Upper lobe of right lung (tissue), 1 donor: ENCODE measurements around the gene PGM2L1. TPM values are rescaled to one million over a fixed set of nuclear protein-coding genes. Genes with fewer than 3 reads are reported as not detected.
"Not testable (repeated sequence)": the region's sequence is repeated elsewhere in the genome, so short reads cannot be mapped to it uniquely, and the experiment has no call there.

Experiments used
- ATAC-seq: fragments of 200-7000 bp; cut with Tn5 transposase; one replicate; pipeline ENCODE4 v1.9.1; 2020; ENCODE audit warnings: mild to moderate bottlenecking, moderate library complexity
- DNase-seq: peaks from one replicate; pipeline ENCODE4 v3.0.0-alpha.2; 2020
- H3K27ac ChIP-seq: fragments of 200-600 bp; one replicate; pipeline ENCODE4 v1.8.0; 2022
- H3K27me3 ChIP-seq: fragments of 200-600 bp; one replicate; pipeline ENCODE4 v1.8.0; 2022; ENCODE audit warnings: mild to moderate bottlenecking
- H3K36me3 ChIP-seq: fragments of 200-600 bp; one replicate; pipeline ENCODE4 v1.8.0; 2022
- H3K4me1 ChIP-seq: fragments of 200-600 bp; one replicate; pipeline ENCODE4 v1.8.0; 2022
- H3K4me3 ChIP-seq: fragments of 200-600 bp; one replicate; pipeline ENCODE4 v1.8.0; 2022; ENCODE audit warnings: mild to moderate bottlenecking
- H3K9me3 ChIP-seq: fragments of 200-600 bp; one replicate; pipeline ENCODE4 v1.8.0; 2022
- intact Hi-C: fragments of 100-400 bp; cut with DNase I; formaldehyde crosslinking; loops from one replicate; pipeline ENCODE4 v1.11.0; 2022
- total RNA-seq: library from RNA; stranded (reverse); fragmentation: NEBNext Ultra II Directional; extraction: Animal tissue kit (Norgen Biotek cat#: 25700); gene quantifications from one replicate; pipeline ENCODE4 v1.2.1, GENCODE V29; 2021
- TF ChIP-seq, protein P1 (sequence below): fragments of 200-600 bp; IDR thresholded peaks from one replicate; pipeline ENCODE4 v1.8.0; 2022; ENCODE audit warnings: antibody characterized with exemption
- donor health status: DM: no; HTN: yes; CAD: no; lungs with severe emphysema.

The PGM2L1 gene
- total RNA-seq, 1 donor from 2014 or later = 5.1 TPM

DNA sequence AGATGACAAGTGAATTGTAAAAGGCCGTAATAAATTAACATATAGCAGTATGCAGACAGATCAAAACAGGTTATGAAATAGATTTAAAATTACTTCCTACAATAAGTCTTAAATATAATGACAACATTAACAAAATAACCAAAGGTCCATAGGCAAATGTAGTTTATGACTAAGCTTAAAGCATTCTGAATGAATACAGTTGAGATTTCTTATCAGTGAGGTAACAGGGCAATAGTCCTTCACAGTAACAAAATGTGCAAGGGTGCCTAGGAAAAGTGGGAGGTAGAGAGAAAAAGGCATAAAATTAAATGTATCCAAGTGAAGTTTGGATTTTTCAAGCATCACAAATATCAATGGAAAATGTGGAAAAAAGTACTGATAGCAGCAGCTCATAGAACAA lies 65.9 kb downstream of the PGM2L1 start:
- no peaks in the 10 kb centered on the region for H3K27me3 ChIP-seq
- DNase-seq (no peak), ATAC-seq (no peak)
- no peaks in the 10 kb centered on the region for H3K9me3 ChIP-seq
- no peaks in the 10 kb centered on the region for H3K36me3 ChIP-seq
- intact Hi-C loops = no loop called here
- no peaks in the 10 kb centered on the region for H3K4me1 ChIP-seq
- no peak overlapping the region for H3K4me3 ChIP-seq
- TF ChIP-seq, protein P1, sequence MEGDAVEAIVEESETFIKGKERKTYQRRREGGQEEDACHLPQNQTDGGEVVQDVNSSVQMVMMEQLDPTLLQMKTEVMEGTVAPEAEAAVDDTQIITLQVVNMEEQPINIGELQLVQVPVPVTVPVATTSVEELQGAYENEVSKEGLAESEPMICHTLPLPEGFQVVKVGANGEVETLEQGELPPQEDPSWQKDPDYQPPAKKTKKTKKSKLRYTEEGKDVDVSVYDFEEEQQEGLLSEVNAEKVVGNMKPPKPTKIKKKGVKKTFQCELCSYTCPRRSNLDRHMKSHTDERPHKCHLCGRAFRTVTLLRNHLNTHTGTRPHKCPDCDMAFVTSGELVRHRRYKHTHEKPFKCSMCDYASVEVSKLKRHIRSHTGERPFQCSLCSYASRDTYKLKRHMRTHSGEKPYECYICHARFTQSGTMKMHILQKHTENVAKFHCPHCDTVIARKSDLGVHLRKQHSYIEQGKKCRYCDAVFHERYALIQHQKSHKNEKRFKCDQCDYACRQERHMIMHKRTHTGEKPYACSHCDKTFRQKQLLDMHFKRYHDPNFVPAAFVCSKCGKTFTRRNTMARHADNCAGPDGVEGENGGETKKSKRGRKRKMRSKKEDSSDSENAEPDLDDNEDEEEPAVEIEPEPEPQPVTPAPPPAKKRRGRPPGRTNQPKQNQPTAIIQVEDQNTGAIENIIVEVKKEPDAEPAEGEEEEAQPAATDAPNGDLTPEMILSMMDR = no peak
- no peak overlapping the region for H3K27ac ChIP-seq

DNA sequence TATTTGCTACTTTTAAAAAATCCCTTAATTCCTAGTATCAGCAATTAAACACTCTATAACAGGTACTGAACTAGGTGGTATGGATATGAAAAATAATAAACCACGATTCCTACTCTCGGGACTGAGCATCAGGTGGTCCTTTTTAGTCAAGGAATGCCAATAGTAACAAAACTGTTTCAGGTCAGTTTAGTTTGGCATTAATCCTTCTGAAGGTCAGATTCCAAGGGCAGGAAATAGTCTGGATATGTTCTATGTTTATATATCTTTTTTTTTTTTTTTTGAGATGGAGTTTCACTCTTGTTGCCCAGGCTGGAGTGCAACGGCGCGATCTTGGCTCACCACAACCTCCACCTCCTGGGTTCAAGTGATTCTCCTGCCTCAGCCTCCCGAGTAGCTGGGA lies 67.2 kb downstream of the PGM2L1 start:
- intact Hi-C loops, H3K4me1 ChIP-seq, H3K4me3 ChIP-seq, H3K27ac ChIP-seq, H3K36me3 ChIP-seq, DNase-seq, H3K9me3 ChIP-seq, ATAC-seq, H3K27me3 ChIP-seq: not testable (repeated sequence)

DNA sequence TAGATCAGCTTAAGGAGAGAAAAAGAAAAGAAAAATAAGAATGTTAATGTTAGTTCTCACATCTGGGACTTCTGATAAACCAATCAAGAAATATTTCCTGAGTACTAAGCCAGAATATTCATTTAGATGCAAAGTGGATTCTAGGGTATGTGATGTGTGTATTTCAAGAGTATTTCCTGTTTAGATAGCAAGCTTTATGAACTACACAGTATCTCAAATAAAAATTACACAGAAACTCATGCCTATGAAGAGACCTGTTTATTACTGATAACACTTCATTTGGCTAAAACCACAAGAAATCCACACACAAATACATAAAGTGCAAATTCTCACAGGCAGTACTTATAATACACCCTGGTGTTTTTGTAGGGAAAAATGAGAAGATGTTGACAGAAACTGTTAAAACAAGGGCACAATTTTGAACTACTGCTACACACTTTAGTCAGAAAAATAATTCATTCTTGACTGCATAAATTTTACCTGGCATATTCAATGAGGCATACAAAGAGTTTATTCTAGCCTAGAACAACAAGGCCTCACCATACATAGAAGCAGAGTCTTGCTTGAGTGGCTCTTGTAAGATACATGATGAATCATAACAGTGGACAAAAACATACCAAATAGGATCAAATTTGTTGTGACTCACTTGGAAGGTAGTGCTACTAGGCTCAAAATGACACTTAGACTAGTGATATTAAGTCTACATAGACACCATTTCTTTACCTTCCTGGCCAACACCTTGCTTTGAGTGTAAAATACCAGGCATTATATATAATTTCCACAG lies 68.0 kb downstream of the PGM2L1 start:
- Histone ChIP-seq H3K27me3 (no peaks in the 10 kb centered on the region), H3K4me3 (no peak overlapping the region), H3K27ac (no peak overlapping the region), H3K4me1 (peaks cover 15% of the 10 kb centered on the region), H3K36me3 (no peaks in the 10 kb centered on the region), H3K9me3 (no peaks in the 10 kb centered on the region)
- ATAC-seq (no peak), DNase-seq (no peak)
- intact Hi-C loops = no loop called here
- TF ChIP-seq, protein P1 = no peak

DNA sequence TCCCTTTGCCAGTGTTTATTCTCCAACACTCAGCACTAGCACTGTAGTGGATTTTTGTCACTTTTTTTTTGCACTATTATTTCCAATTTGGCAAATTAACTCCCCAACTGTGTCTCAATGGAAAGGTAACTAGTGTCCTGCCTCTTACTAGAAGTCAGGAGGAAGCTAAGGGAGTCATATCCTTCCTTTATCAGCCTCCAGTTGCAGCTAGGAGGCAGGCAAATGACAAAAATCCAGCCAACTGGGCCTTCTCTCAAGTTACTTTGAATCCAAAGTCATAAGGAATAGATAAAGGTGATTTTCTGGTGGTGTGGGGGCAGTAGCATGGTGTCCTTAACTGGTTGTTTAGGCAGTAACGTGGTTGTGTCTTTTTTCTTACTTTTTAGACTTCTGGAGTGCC lies 71.2 kb downstream of the PGM2L1 start:
- ATAC-seq (no peak), DNase-seq (no peak)
- intact Hi-C loops = no loop called here
- Histone ChIP-seq H3K27me3 (no peaks in the 10 kb centered on the region), H3K9me3 (no peaks in the 10 kb centered on the region), H3K36me3 (no peaks in the 10 kb centered on the region), H3K4me3 (no peak overlapping the region), H3K4me1 (peaks cover 20% of the 10 kb centered on the region), H3K27ac (no peak overlapping the region)
- TF ChIP-seq, protein P1 = no peak

DNA sequence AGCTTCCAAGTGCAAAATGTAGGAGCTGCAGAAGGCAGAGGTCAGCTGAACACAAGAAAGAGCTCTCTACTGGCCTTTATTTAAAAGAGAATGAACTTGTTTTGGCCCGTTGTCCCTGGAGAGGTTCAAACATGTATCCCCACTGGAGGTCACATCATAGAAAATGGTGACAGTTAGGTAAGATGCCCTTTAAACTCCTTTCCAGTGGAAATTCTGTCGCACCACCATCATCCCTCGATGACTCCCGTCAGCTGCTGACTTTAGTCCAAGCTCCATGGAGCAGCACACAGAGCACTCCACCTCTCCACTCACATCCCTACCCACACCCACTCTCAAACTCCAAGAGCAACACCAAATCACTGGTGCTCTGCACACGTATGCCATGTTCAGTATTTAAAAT lies 71.6 kb downstream of the PGM2L1 start:
- Histone ChIP-seq H3K36me3 (no peaks in the 10 kb centered on the region), H3K4me3 (no peak overlapping the region), H3K27me3 (no peaks in the 10 kb centered on the region), H3K4me1 (peaks cover 24% of the 10 kb centered on the region), H3K27ac (no peak overlapping the region), H3K9me3 (no peaks in the 10 kb centered on the region)
- no peak for ATAC-seq
- intact Hi-C loops = no loop called here
- TF ChIP-seq, protein P1 = no peak
- DNase-seq = no peak

DNA sequence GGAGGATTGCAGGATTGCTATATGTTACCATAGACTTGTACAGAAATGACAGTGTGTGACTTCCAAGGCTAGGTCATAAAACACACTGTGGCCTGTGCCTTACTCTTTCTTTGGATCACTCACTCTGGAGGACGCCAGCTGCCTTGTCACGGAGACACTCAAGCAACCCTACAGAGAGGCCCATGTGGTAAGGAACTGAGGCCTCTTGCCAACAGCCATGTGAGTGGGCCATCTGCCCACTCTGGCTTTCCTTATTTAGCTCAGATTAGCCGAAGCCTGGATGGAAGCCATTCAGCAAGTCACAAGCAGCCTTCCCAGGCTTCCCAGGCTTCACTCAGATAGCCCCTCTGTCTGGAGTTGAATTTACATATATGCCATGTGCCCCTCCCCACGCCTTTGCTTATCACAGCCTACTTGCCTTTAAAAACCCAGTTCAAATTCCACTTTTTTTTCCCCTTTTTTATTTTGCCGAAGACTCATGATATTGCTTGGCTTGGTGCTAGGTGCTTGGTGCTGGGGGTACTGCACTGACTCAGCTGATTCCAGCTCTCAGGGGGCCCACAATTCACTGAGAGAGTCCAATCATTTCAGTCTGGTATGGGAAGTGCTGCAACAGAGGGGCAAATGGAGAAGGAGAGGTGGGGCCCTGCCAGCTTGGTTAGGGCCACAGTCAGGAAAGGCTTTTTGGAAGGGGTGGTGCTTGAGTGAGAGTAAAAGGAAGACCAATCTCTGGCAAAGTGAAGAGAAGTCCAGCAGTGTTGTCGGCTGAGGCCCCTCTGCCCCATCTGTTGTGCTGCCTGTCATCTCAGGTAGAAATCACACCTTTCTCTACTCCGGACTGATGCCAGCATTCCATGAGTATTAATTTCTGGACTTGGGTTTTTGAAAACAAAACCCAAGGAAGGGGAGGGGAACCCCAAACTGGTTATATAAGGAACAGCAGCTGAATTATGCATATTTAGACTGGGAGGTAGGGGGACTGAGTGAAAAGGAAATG lies 72.3 kb downstream of the PGM2L1 start:
- TF ChIP-seq, protein P1 = no peak
- no peaks in the 10 kb centered on the region for H3K9me3 ChIP-seq
- DNase-seq (peak; percentile 77), ATAC-seq (peak; percentile 86)
- H3K4me3 ChIP-seq = no peak overlapping the region
- intact Hi-C loops = no loop called here
- no peak overlapping the region for H3K27ac ChIP-seq
- no peaks in the 10 kb centered on the region for H3K36me3 ChIP-seq
- no peaks in the 10 kb centered on the region for H3K27me3 ChIP-seq
- H3K4me1 ChIP-seq = peaks cover 28% of the 10 kb centered on the region
